HepG2 (cell line): ENCODE data around the gene CPNE1. TPM values are rescaled to one million over a fixed set of nuclear protein-coding genes. Genes with fewer than 3 reads are reported as not detected.

ENCODE experiments used
- CBX1 ChIP-seq: IDR thresholded peaks from one replicate; pipeline ENCODE4 v1.6.1; 2016; ENCODE audit warnings: antibody characterized with exemption, low read depth
- CREB3 ChIP-seq: sonication (generic); formaldehyde crosslinking; IDR thresholded peaks from 2 replicates; pipeline ENCODE4 v1.5.0; 2020; ENCODE audit warnings: missing genetic modification reagents
- CSRNP1 ChIP-seq: sonication (generic); formaldehyde crosslinking; IDR thresholded peaks from 2 replicates; pipeline ENCODE4 v1.8.1; 2023; ENCODE audit warnings: mild to moderate bottlenecking, missing genetic modification reagents
- DMAP1 ChIP-seq: IDR thresholded peaks from 2 replicates; pipeline ENCODE4 v1.6.1; 2016
- FOSL1 ChIP-seq: sonication (generic); formaldehyde crosslinking; IDR thresholded peaks from 2 replicates; pipeline ENCODE4 v1.9.0; 2021; ENCODE audit warnings: missing genetic modification reagents, borderline replicate concordance
- FOXA3 ChIP-seq: IDR thresholded peaks from 2 replicates; pipeline ENCODE4 v1.6.1; 2016; ENCODE audit warnings: missing genetic modification reagents, missing compliant biosample characterization
- MAF1 ChIP-seq: sonication (generic); formaldehyde crosslinking; IDR thresholded peaks from 2 replicates; pipeline ENCODE4 v1.5.0; 2020; ENCODE audit warnings: missing genetic modification reagents, borderline replicate concordance
- PRMT3 ChIP-seq: sonication (generic); formaldehyde crosslinking; IDR thresholded peaks from 2 replicates; pipeline ENCODE4 v1.8.1; 2022; ENCODE audit warnings: low read depth, mild to moderate bottlenecking, moderate library complexity, missing genetic modification reagents, borderline replicate concordance
- SATB2 ChIP-seq: sonication (generic); formaldehyde crosslinking; IDR thresholded peaks from 2 replicates; pipeline ENCODE4 v1.5.0; 2020; ENCODE audit warnings: missing genetic modification reagents
- SMAD1 ChIP-seq: sonication (generic); formaldehyde crosslinking; IDR thresholded peaks from 2 replicates; pipeline ENCODE4 v1.4.0; 2020; ENCODE audit warnings: missing genetic modification reagents, low read depth, mild to moderate bottlenecking, borderline replicate concordance
- STAT5B ChIP-seq: sonication (generic); formaldehyde crosslinking; IDR thresholded peaks from 2 replicates; pipeline ENCODE4 v1.4.0; 2020; ENCODE audit warnings: missing genetic modification reagents
- TGIF2 ChIP-seq: IDR thresholded peaks from 2 replicates; pipeline ENCODE4 v1.6.1; 2016; ENCODE audit warnings: control low read depth, missing compliant biosample characterization
- ZFP82 ChIP-seq: sonication (generic); formaldehyde crosslinking; IDR thresholded peaks from 2 replicates; pipeline ENCODE4 v1.5.1; 2020; ENCODE audit warnings: mild to moderate bottlenecking, missing genetic modification reagents, borderline replicate concordance
- ZNF207 ChIP-seq: fragments of 450-650 bp; IDR thresholded peaks from 2 replicates; pipeline ENCODE4 v1.6.1; 2016; ENCODE audit warnings: antibody characterized with exemption, borderline replicate concordance
- ZNF543 ChIP-seq: sonication (generic); formaldehyde crosslinking; IDR thresholded peaks from 2 replicates; pipeline ENCODE4 v1.4.0; 2020; ENCODE audit warnings: mild to moderate bottlenecking, missing genetic modification reagents
- ZNF563 ChIP-seq: sonication (generic); formaldehyde crosslinking; IDR thresholded peaks from 2 replicates; pipeline ENCODE4 v1.8.0; 2022; ENCODE audit warnings: mild to moderate bottlenecking, moderate library complexity, missing genetic modification reagents
- ZNF614 ChIP-seq: IDR thresholded peaks from 2 replicates; pipeline ENCODE4 v1.6.1; 2018; ENCODE audit warnings: missing biosample characterization, missing genetic modification reagents, inconsistent platforms, borderline replicate concordance
- ZNF710 ChIP-seq: sonication (generic); formaldehyde crosslinking; IDR thresholded peaks from 2 replicates; pipeline ENCODE4 v1.5.0; 2020; ENCODE audit warnings: mild to moderate bottlenecking, missing genetic modification reagents, borderline replicate concordance
- polyA plus RNA-seq, 8 experiments: library from polyadenylated mRNA; depleted of rRNA in 3 of 8; stranded (reverse) in 7 of 8; unstranded in 1 of 8; fragments of >200 nt; fragmentation: Illumina TruSeq in 4 of 8; extraction: Trizol in 4 of 8; gene quantifications; 2 replicates each; pipeline versions ENCODE4 v1.2.1 to v1.2.3, GENCODE V29; 2011 to 2016; ENCODE audit warnings: low read depth in 4 of 8, missing spikeins in 1 of 8, mixed read lengths in 1 of 8; ENCODE audit not compliant: insufficient read depth in 1 of 8
- total RNA-seq, 5 experiments: library from RNA; depleted of rRNA; stranded (reverse); fragments of >200 nt; fragmentation: Illumina TruSeq; extraction: Trizol; gene quantifications; 2 replicates each; pipeline ENCODE4 v1.2.3, GENCODE V29; 2016; ENCODE audit warnings: low read depth in 1 of 5
- TF ChIP-seq, protein P1 (sequence below): sonication (generic); formaldehyde crosslinking; IDR thresholded peaks from 2 replicates; pipeline ENCODE4 v1.8.0; 2022; ENCODE audit warnings: low read depth, missing genetic modification reagents
- TF ChIP-seq, protein P2 (sequence below): sonication (generic); formaldehyde crosslinking; IDR thresholded peaks from 2 replicates; pipeline ENCODE4 v1.5.1; 2020; ENCODE audit warnings: mild to moderate bottlenecking, missing genetic modification reagents, borderline replicate concordance

The CPNE1 gene
- total and polyA plus RNA-seq, 2 of the 13 experiments (the other 11 are each of a cell fraction or from before 2014, with no cell fraction given) = 408 to 431 TPM

DNA sequence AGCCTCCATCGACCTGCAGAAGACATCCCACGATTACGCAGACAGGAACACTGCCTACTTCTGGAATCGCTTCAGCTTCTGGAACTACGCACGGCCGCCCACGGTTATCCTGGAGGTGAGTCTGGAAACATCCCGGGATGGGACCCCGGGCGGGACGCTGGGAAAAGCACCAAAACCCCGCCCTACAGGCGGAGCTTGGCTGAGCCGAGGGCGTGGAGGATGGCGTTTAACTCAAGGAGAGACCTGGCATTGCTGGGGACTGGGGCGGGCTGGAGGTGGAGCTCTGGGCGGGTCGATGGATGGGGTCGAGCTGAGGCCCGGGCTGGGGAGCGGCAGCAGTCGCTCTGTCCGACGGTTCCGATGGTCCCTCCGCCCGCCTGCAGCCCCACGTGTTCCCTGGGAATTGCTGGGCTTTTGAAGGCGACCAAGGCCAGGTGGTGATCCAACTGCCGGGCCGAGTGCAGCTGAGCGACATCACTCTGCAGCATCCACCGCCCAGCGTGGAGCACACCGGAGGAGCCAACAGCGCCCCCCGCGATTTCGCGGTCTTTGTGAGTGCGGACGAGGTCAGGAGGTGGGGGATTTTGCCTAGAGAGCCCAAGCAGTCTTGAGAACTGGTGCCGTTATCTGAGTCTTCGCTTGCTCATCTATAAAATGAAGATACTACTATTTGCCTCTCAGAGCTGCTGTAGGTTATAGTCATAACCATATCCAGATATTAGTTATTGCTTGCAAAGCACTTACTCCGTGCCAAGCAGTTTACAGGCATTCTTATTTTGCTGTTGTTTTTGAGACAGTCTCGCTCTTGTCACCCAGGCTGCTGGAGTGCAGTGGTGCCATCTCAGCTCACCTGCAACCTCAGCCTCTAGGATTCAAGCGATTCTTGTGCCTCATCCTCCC, 45.3 kb downstream of the CPNE1 start (continued):
- TF ChIP-seq PRMT3 (CRISPR knock-in tag) = peak; percentile 77; the same call in 1 of the 2 replicates
- peak; percentile 84; the same call in 1 of the 2 replicates for TF ChIP-seq ZNF543
- TF ChIP-seq ZFP82 (CRISPR knock-in tag) = no peak
- TF ChIP-seq FOSL1 (CRISPR knock-in tag) = no peak
- peak; percentile 85 for TF ChIP-seq SMAD1 (CRISPR knock-in tag)
- TF ChIP-seq STAT5B = no peak; the same call in 1 of the 2 replicates
- peak; percentile 97 for TF ChIP-seq ZNF614
- TF ChIP-seq SATB2 (CRISPR knock-in tag) = 0 out of 2 replicates have a peak, but pooled peaks have one; percentile 63
- 0 out of 2 replicates have a peak, but pooled peaks have one; percentile 20 for TF ChIP-seq TGIF2 (CRISPR knock-in tag)
- no peak for TF ChIP-seq CREB3 (CRISPR knock-in tag)
- TF ChIP-seq MAF1 = peak; percentile 62; the same call in 1 of the 2 replicates
- peak; percentile 93 for TF ChIP-seq DMAP1
- TF ChIP-seq CBX1 = peak; percentile 57
- TF ChIP-seq, protein P1, sequence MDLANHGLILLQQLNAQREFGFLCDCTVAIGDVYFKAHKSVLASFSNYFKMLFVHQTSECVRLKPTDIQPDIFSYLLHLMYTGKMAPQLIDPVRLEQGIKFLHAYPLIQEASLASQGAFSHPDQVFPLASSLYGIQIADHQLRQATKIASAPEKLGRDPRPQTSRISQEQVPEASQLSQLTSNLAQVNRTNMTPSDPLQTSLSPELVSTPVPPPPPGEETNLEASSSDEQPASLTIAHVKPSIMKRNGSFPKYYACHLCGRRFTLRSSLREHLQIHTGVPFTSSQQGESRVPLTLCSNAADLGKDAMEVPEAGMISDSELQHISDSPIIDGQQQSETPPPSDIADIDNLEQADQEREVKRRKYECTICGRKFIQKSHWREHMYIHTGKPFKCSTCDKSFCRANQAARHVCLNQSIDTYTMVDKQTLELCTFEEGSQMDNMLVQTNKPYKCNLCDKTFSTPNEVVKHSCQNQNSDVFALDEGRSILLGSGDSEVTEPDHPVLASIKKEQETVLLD (CRISPR knock-in tag) = peak; percentile 56; the same call in 1 of the 2 replicates
- TF ChIP-seq CSRNP1 = peak; percentile 96
- TF ChIP-seq FOXA3 (CRISPR knock-in tag) = peak; percentile 68
- TF ChIP-seq, protein P2, sequence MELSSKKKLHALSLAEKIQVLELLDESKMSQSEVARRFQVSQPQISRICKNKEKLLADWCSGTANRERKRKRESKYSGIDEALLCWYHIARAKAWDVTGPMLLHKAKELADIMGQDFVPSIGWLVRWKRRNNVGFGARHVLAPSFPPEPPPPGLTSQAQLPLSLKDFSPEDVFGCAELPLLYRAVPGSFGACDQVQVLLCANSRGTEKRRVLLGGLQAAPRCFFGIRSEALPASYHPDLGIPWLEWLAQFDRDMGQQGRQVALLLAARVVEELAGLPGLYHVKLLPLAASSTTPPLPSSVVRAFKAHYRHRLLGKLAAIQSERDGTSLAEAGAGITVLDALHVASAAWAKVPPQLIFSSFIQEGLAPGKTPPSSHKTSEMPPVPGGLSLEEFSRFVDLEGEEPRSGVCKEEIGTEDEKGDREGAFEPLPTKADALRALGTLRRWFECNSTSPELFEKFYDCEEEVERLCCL = no peak
- TF ChIP-seq ZNF207 = no peak
- TF ChIP-seq ZNF563 (CRISPR knock-in tag) = peak; percentile 96
- peak; percentile 97 for TF ChIP-seq ZNF710 (CRISPR knock-in tag)
